Hepatic stellate cell (primary cell): ENCODE data around the gene RECK.
"Not testable (repeated sequence)": the region's sequence is repeated elsewhere in the genome, so short reads cannot be mapped to it uniquely, and the experiment has no call there.

Experiments
- DNase-seq: peaks from one replicate; pipeline ENCODE4 v3.0.0; 2011; ENCODE audit warnings: low spot score

RECK gene

DNA sequence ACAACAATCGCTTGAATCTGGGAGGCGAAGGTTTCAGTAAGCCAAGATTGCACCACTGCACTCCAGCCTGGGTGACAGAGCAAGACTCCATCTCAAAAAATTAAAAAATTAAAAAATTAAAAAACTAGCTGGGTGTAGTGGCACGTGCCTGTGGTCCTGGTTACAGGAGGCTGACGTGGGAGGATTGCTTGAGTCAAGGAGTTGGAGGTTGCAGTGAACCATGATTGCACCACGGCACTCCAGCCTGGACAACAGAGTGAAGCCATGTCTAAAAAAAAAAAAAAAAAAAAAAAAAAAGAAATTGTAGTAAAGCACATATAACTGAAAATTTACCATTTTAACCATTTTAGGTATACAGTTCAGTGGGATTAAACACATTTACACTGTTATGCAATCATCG is 119.4 kb downstream of the RECK start:
- DNase-seq, result no peak

DNA sequence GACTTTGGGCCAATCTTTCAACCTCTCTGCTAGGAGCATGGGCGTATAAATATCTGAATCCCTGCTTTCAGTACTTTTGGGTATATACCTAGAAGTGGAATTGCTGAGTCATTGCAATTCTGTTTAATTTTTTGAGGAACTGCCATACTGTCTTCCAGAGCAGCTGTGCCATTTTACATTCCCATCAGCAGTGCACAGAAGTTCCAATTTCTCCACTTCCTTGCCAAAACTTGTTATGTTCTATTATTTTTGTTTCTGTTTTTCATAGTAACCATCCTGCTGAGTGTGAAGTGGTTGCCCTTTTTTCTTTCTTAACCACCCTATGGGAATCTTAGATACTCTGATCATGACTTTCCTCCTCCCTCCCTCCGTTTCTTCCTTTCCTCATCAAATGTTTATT is 121.4 kb downstream of the RECK start:
- no peak for DNase-seq

DNA sequence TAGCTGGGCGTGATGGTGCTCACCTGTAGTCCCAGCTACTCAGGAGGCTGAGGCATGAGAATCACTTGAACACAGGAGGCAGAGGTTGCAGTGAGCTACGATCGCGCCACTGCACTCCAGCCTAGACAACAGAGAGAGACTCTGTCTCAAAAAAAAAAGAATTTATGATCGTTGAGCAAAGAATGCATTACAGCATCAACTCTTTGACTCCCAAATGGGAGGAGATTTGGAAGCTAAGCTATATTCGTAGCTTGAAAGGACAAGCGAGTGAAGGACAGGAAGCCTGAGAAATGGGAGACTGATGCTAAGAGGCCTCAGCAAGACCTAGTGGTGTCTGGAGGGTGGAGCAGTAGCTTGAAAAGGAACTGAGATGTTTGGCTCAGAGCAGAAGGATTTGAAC is 122.2 kb downstream of the RECK start:
- no peak for DNase-seq

DNA sequence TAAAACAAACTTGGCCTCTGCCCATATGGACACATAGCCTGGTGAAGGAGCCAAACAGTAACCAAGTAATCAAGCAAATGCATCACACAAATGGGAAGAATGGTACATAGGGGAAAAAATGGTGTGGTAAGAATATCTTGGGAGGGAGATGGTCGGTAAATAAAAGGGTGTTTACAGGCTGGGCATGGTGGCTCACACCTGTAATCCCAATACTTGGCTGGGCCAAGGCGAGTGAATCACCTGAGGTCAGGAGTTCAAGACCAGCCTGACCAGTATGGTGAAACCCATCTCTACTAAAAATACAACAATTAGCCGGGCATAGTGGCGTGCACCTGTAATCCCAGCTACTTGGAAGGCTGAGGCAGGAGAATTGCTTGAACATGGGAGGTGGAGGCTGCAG is 122.8 kb downstream of the RECK start:
- not testable (repeated sequence) for DNase-seq

DNA sequence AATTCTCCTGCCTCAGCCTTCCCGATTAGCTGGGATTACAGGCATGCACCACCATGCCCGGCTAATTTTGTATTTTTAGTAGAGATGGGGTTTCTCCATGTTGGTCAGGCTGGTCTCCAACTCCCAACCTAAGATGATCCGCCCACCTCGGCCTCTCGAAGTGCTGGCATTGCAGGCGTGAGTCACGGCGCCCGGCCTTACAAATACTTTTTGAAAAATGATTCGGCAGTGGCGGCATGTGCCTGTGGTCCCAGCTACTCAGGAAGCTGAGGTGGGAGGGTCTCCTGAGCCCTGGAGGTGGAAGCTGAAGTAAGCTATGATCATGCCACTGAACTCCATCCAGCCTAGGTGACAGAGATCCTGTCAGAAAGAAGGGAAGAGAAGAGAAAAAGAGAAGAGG is 123.4 kb downstream of the RECK start:
- not testable (repeated sequence) for DNase-seq

DNA sequence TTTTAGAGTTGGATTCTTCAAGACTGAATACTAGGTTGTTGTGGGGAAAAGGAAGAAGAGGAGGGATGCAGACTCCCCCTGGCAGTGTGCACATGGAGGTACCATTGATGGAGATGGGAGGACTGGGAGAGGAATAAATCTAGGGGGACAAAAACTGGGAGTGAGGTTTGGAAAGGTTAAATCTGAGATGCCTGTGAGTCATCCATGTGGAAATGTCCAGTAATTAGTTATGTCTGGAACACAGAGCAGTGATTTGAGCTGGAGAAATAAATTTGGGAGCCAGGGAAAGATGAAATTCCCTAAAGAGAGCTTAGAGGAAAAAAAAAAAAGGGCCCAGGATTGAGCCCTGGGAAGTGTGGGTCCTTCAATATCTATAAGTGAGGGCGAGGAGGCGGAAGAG is 124.5 kb downstream of the RECK start:
- DNase-seq, result no peak

DNA sequence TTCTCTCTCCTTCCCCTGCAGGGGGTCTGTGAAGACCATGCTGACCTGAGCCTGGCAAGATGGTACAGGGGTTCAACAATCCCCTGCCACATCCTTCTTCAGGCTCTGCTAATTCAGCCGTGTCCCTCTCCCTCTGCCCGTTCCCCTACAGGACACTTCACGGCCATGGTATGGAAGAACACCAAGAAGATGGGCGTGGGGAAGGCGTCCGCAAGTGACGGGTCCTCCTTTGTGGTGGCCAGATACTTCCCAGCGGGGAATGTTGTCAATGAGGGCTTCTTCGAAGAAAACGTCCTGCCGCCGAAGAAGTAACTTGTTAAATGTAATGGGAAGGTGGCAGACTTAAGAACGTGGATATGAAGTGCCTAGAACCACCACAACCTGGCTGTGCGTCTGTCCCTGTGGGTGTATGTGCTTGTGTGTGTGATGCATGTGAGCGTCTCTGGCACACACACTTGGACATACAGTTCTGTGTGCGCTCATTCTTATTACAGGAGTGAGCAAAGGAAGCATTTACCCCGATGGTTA is 125.6 kb downstream of the RECK start:
- no peak for DNase-seq

DNA sequence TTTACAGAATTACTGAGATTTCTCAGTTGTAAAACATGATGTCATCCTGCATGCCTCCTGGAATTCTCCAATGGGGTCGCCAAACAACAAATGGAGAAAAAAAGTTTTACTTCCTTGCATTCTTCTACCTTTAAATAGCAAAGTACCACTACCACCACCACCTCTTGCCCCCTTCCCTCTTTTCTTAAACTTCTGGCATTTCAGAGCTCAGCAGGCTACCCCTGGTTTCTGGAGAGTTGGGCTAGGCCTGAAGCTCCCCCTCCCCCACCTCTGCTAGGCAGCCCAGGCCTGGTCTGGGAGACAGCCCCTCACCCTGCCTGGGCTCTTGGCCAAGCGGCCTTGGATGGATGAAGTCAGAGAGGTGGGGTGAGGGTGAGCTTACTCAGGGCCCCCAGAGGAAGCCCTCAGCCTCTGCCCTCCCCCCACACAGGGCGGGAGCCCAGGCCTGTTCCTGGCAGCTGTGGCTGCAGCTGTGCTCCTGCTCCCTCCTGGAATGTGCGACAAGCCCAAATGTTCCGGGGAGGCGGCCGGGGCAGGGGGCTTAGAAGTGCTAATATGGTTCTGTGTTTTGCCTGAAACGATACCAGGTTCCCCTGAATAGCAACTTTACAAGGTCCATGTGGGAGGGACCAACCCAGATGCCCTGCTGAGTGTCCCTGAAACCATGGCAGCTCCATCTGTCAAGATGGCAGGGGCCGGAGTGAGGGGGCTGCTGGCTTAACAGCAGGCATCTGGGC is 126.5 kb downstream of the RECK start:
- peak; percentile 42 for DNase-seq

DNA sequence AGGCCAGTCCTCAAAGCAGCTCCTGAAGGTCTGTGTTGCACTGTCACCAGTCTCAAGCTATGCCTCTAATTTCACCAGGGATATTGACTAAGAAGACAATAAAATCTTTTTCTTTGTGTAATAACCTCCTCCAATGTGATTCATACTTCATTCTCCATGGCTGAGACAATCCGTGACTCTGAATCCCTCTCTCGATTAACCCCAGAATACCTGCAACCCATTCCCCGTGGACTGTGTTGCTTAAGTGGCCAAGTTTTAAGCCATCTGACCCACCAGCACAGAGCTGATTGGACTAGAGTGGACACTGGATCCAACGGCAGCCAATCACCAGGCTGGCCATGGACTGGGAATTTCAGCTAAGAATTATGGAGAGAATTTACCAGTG is 127.1 kb downstream of the RECK start:
- DNase-seq, result no peak

DNA sequence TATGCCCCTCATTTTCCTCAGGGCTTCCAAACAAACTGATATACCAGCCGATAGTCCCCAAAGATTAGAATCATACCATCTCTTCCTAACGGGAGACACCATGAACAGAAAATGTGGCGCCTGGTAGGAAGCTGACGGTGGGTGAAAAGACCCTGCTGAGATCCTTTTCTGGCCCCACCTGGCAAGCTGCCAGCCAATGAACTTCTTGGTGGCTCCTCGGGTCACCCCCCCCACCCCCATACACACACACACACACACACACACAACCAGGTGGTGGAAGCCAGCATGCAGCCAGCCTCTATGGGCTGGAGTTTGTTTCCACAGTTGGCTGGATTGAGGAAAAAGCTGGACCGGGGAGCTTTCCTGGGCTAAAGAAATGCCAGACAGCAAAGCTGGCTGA is 127.7 kb downstream of the RECK start:
- no peak for DNase-seq

DNA sequence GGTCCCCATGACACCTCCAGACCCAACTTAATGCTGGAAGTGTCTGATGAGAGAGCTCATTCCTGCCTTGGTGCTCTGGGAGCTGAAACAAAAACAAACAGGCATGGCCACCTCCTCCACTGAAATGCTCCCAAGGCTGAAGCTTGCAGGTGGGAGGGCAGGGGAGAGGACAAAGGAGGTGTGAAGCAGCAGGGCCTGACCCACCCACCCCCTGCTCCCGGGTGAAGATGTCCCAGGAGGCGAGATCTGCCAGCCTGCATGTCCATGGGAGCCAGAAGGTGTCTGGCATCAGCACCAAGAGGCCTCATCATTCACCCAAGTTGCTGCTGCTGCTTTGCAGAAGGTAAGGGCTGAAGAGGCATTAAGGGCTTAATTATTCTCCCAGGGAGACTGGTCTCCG is 128.3 kb downstream of the RECK start:
- no peak for DNase-seq

DNA sequence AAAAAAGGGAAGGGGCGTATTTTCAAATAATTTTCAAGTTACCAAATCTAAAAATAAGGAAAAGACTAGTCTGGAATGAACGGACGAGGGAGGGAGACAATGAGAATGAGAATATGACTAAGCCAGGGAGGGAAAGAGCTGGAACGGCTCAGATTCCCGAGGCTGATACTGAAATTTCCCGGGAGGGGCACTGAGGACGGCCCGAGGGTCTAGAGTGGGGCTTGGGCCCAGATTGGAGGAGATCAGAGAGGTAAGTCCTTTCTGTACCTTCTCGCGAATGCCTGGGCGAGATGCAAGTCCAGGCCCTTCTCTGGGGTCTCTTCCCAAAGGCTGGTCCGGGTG is 129.1 kb downstream of the RECK start:
- peak; percentile 69 for DNase-seq

DNA sequence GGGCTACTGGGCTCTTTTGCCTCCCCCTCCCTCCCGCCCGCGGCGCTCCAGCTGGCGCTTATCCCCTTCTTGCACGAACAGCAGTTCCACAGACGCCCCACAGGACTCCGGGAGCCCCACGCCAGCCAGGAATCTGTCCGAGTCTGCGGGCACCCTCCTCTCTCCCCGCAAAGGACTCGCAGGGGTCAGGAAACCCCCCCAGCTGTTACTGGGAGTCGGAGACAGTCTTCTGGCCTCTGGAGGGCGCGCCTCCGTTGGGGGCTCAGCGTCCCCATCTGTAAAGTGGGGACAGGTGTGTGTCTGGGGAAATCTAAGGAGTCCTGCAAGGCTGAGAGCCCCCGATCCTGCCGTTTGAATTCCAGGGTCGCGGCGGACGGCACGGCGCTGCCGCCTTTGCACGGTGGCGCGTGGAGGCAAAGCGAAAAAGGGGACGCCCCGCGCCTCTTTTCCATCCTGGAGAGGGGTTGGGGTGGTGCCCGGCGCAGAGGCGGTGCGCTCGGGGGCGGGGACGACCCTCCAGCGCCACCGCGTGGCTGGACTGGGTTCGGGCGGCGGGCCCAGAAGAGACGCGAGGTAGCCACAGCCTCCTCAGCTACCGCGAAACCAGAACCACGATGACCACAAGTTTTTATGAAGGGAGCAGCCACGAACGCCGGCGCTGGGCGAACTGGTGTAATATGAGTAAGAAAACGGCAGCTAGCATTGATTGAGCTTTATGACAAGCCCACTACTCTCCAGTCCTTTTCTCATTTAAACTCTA is 129.6 kb downstream of the RECK start:
- peak; percentile 90 for DNase-seq

DNA sequence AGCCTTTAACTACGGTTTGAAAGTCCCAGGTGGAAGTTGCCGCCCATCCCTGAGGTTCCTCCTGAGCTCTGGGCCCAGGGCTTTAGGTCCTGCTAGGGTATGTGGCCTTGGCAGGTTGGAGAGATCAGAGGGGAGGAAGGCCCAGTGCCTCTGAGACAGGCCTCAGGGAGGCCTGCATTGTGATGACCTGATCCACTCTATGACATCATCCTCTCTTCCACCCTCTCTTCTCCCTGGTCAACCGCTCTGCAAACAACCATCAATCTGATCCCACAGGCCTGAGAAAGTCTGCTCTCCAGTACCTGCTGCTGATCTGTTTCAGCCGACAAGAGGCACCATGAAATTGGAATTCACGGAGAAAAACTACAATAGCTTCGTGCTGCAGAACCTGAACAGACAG is 132.5 kb downstream of the RECK start, which contains the start of gene CCIN:
CCIN (plus strand) TSS at position 223 of the 400 bp plus-strand sequence; CDS start at position 338, 115 bp downstream.
- DNase-seq, result no peak

DNA sequence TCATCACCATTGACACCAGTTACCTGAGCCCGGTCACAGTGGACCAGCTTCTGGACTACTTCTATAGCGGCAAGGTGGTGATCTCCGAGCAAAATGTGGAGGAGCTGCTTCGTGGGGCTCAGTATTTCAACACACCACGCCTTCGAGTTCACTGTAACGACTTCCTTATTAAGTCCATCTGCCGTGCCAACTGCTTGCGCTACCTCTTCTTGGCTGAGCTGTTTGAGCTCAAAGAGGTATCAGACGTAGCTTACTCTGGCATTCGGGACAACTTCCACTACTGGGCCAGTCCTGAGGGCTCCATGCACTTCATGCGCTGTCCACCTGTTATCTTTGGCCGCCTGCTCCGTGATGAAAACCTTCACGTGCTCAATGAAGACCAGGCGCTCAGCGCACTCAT is 133.0 kb downstream of the RECK start:
- DNase-seq, result no peak

DNA sequence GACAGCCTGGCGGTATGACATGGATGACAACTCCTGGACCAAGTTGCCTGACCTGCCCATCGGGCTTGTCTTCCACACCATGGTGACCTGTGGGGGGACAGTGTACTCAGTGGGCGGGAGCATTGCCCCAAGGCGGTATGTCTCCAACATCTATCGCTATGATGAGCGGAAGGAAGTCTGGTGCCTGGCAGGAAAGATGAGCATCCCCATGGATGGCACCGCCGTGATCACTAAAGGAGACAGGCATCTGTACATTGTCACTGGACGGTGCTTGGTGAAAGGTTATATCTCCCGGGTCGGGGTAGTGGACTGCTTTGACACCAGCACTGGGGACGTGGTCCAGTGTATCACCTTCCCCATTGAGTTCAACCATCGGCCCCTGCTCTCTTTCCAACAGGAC is 133.8 kb downstream of the RECK start:
- DNase-seq, result no peak

DNA sequence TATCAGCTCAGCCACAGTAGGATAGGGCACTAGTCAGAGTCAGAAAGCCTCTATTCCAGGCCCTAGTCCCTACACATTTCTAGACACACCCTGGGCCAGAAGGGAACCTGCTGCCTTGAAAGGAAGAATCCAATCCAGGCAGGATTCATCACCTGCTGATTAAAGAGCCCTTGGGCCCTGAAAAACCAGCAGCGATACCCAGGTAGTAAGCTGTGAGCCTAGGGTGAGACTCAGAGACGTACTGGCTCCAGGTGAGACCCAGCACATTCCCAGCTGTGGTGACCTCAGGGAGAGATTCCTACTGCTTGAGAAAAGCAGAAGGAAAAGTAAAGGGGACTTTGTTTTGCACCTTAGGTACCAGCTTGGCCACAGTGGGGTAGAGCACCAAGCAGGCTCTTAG is 137.1 kb downstream of the RECK start:
- DNase-seq, result no peak
